Hepatocyte (in vitro differentiated cells): Measurements from ENCODE around the gene TNFRSF4.

Experiments
- EZH2 ChIP-seq: fragments of 200-600 bp; sonication (generic); IDR thresholded peaks from 2 replicates; pipeline ENCODE4 v1.6.1; 2016; ENCODE audit warnings: antibody characterized with exemption, mild to moderate bottlenecking, borderline replicate concordance
- EZH2phosphoT487 ChIP-seq: fragments of 200-600 bp; sonication (generic); IDR thresholded peaks from one replicate; pipeline ENCODE4 v1.6.1; 2018; ENCODE audit warnings: antibody characterized with exemption, mild to moderate bottlenecking, low read depth, moderate library complexity; ENCODE audit not compliant: unreplicated experiment, severe bottlenecking
- TF ChIP-seq, protein P1 (sequence below): fragments of 200-600 bp; sonication (generic); IDR thresholded peaks from 2 replicates; pipeline ENCODE4 v1.5.1; 2016; ENCODE audit warnings: antibody characterized with exemption, mild to moderate bottlenecking; ENCODE audit not compliant: poor library complexity

DNA sequence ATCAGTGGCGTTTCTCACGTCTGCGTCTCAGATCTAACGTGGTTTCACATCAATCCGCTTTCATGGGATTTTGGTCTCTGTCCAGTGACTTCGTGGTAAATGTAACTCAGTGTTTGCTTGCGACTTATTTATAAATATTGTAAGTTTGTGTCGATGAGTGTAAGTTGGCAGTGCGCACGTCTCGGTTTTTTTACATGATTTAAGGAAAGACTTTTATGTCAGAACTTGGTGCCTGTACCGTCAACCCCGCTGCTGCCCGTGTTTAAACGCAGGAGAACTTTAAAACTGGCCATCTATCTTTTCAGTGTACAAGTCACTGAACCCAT is 19.6 kb upstream of the TNFRSF4 start:
- TF ChIP-seq, protein P1, sequence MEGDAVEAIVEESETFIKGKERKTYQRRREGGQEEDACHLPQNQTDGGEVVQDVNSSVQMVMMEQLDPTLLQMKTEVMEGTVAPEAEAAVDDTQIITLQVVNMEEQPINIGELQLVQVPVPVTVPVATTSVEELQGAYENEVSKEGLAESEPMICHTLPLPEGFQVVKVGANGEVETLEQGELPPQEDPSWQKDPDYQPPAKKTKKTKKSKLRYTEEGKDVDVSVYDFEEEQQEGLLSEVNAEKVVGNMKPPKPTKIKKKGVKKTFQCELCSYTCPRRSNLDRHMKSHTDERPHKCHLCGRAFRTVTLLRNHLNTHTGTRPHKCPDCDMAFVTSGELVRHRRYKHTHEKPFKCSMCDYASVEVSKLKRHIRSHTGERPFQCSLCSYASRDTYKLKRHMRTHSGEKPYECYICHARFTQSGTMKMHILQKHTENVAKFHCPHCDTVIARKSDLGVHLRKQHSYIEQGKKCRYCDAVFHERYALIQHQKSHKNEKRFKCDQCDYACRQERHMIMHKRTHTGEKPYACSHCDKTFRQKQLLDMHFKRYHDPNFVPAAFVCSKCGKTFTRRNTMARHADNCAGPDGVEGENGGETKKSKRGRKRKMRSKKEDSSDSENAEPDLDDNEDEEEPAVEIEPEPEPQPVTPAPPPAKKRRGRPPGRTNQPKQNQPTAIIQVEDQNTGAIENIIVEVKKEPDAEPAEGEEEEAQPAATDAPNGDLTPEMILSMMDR: no peak
- TF ChIP-seq EZH2: no peak
- TF ChIP-seq EZH2phosphoT487: no peak
